ENCODE measurements around the gene SERPIND1. TPM values are rescaled to one million over a fixed set of nuclear protein-coding genes. Genes with fewer than 3 reads are reported as not detected.
"Not testable (repeated sequence)": the region's sequence is repeated elsewhere in the genome, so short reads cannot be mapped to it uniquely, and the experiment has no call there.

Gene SERPIND1
- polyA plus RNA-seq, 3 donors, result 2.3 to 4.5 (median 3.4) TPM

DNA sequence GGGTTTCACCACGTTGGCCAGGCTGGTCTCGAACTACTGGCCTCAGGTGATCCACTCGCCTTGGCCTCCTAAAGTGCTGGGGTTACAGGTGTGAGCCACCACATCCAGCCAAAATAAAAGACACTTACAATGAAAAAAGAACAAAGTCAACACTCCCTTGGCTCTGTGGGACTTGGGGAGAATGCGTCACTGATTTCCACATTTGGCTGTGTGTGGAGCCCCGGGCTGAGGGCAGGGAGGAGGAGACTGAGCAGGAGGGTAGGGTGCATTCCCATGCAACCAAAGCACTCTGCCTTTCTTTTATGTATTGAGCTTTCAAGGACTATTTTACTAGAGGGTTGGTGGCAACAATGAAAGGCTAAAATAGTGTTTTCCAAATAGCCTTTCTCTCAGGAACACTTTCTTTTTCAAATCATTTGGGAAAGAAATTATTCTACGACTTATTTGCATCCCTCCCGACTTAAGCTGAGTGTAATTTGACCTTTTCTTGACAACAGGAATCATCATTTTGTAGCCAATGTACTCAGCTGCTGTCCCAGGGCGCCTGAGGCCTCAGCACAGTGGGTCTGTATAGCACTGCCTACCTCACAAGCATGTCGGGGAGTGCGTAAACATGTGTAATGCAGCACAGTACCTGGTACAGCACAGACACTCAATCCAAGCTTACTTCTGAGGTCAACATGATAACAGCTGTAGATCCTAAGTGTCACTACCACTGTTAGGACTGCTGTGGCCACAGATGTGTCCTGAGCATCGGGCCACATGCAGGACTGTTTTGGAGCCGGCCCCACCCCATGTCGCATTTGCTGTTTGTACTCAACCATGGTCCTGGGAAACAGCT lies 10.1 kb upstream of the SERPIND1 start:
- DNase-seq (ENCODE audit: extremely low read depth in 1 of 11, low read depth in 9 of 11, low spot score in 4 of 11), result no peak

DNA sequence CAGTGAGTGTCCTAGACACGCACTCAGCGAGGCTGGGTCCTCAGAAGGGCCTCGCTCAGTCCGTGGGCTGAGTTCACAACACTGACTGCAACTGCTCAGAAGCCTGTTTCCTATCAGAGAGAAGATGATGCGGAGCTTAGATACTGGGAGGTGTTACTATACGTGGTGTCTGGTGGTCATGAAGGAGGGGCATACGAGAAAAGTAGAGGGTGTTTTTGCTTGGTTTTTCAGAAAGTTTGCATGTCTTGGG lies 9.5 kb upstream of the SERPIND1 start:
- no peak for DNase-seq (ENCODE audit: extremely low read depth in 1 of 11, low read depth in 9 of 11, low spot score in 4 of 11)

DNA sequence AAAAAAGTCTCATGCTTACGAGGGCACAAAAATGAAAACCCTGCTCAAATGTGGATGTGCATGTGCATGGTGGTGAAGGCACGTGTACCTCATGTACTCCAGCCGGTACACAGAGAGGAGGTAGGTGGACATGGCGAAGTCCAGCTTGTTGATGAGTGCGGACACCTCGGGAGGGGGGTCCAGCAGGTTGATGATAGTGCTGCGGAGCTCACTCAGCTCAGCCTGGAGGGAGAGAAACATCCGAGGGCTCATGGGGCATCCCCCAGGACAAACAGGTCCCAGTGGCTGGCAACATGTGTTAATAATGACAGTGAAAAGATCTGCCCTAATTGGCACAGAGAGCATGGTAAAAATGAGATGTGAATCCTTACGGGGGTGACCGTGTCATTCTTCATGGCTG lies 9.2 kb upstream of the SERPIND1 start:
- no peak for DNase-seq (ENCODE audit: extremely low read depth in 1 of 11, low read depth in 9 of 11, low spot score in 4 of 11)

DNA sequence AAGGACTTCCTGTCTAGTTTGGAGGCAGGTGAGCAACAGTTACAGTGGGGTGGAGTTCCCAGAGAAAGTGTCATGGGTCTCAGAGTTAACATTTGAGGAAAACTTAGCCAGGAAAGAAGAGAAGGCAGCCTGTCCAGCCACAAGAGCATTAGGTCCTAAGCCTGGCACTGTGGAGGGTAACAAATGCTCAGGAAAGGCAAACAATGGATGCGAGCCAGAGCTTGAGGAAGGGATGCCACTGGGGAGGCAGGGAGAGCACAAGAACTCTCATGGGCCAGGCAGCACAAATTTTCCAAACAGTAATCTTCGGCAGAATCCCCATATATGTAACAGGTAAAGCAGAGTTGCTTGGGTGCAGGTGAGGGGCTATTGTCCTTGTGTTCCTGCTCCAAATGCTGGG lies 8.0 kb upstream of the SERPIND1 start:
- no peak for DNase-seq (ENCODE audit: extremely low read depth in 1 of 11, low read depth in 9 of 11, low spot score in 4 of 11)

DNA sequence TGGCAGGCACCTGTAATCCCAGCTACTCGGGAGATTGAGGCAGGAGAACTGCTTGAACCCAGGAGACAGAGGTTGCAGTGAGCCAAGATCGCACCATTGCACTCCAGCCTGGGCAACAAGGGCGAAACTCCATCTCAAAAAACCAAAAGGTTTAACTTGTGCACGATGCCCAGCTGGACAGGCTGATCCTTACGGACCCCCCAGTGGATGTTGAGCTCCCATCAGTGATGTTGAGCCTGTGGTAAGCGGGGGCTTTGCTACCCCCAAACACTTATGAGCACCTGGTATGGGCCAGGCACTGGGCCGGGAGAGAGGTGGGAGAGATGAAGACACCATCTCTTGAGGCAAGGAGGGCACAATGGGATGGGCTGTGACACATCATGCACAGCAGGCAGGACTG lies 7.4 kb upstream of the SERPIND1 start:
- no peak for DNase-seq (ENCODE audit: extremely low read depth in 1 of 11, low read depth in 9 of 11, low spot score in 4 of 11)

DNA sequence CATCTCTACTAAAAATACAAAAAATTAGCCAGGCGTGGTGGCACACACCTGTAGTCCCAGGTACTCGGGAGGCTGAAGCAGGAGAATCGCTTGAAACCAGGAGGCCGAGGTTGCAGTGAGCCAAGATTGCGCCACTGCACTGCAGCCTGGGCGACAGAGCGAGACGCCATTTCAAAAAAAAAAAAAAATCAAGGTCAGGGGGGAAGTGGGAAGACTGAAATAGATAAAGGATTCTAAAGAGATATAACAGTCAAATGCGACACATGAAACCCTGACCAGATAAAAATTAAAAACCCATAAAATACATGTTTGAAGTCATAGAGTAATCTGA lies 4.5 kb upstream of the SERPIND1 start:
- DNase-seq (ENCODE audit: extremely low read depth in 1 of 11, low read depth in 9 of 11, low spot score in 4 of 11), result not testable (repeated sequence)

DNA sequence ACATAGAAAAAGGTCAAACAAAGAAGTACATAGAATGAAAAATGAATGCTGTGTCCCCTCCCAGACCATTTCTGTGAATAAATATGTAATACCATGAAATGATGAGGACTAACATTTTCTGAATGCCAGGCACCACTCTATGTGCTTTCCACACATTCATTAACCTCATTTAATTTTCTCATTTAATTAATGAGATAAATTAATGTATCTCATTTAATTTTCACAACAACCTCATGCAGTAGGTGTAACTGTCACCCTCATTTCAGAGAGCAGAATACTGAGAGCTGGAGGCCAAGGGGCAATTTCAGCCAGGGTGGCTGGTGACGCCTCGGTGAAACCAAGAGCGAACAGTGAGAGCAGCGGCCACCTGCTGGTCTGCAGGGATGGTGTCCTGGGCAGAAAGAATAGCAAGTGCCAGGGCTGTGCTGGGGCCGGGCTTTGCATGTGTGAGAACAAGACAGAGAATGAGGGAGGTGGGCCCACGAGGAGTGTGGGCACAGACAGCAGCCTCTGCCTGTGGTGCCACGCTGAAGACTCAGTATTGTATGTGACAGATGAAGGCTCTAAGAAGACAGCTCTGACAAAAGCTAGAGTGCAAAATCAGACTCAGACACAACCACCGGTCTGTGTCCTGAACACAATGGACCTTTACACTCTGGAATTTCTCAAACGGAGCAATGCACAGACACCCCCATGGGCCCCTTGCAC lies 1.8 kb upstream of the SERPIND1 start:
- DNase-seq (ENCODE audit: extremely low read depth in 1 of 11, low read depth in 9 of 11, low spot score in 4 of 11), result no peak

DNA sequence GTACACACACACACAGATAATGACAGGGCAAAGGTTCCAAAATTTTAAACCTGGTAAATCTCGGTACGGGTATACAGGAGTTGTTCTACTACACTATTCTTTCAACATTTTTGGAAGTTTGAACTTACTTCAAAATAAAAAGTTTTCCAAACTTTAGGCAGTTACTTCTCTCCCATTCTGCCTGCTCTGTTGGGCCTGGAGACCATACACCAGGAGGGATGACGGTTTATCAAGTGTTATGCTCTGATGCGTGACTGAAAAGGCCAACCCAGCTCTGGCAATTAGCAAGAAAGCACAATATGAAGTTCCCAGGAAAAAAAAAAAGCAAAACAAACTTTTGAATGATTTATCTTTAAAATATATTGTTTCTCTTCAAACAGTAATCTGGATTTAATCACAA lies 969 bp downstream of the SERPIND1 start:
- DNase-seq (ENCODE audit: extremely low read depth in 1 of 11, low read depth in 9 of 11, low spot score in 4 of 11), result no peak

DNA sequence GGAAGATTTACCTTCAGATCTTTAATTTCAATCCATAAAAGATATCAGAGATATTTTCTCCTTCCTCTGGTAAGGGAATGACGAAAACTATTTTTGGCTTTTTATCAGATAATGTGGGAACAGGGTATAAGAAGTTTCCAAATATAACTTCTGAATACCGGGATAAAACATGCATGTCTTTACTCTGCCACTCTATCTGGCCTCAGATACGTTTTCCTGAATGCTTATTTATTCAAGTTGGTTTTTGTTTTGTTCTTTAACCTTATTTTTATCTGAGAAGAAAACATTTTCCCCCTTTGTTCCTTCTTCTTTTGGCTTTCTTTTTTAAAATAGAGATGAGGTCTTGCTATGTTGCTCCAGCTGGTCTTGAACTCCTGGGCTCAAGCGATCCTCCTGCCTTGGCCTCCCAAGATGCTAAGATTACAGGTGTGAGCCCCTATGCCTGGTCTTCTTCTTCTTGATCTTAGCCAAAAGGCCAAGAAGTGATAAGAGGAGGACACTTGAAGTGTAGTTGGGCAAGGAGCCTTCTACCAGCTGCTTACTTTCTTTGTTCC lies 1.5 kb downstream of the SERPIND1 start:
- DNase-seq (ENCODE audit: extremely low read depth in 1 of 11, low read depth in 9 of 11, low spot score in 4 of 11), result no peak

DNA sequence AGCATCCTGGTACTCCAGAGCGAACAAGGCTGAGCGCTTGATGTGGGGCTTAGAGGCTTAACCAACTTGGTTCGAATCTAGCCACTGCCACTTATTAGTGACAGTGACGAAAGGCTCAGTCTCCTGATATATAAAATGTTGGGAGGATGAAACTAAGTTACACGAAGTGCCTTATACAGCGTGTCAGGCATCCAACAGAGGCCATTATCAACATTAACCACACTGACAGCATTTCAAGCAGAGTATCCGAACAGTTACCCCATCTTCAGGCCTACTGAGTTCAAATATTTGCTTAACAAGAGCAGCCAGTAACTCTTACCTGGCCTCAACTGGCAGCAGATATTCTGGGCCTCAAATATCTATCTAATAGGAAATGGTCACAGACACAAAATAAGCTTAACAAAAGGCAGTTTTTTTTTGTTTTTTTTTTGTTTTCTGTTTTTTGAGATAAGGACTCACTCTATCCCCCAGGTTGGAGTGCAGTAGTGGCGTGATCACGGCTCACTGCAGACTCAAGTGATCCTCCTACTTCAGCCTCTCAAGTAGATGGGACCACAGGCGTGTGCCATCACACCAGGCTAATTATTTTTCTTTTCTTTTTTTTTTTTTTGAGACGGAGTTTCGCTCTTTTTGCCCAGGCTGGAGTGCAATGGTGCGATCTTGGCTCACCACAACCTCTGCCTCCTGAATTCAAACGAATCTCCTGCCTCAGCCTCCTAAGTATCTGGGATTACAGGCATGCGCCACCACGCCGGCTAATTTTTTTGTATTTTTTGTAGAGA lies 2.9 kb downstream of the SERPIND1 start:
- no peak for DNase-seq (ENCODE audit: extremely low read depth in 1 of 11, low read depth in 9 of 11, low spot score in 4 of 11)

DNA sequence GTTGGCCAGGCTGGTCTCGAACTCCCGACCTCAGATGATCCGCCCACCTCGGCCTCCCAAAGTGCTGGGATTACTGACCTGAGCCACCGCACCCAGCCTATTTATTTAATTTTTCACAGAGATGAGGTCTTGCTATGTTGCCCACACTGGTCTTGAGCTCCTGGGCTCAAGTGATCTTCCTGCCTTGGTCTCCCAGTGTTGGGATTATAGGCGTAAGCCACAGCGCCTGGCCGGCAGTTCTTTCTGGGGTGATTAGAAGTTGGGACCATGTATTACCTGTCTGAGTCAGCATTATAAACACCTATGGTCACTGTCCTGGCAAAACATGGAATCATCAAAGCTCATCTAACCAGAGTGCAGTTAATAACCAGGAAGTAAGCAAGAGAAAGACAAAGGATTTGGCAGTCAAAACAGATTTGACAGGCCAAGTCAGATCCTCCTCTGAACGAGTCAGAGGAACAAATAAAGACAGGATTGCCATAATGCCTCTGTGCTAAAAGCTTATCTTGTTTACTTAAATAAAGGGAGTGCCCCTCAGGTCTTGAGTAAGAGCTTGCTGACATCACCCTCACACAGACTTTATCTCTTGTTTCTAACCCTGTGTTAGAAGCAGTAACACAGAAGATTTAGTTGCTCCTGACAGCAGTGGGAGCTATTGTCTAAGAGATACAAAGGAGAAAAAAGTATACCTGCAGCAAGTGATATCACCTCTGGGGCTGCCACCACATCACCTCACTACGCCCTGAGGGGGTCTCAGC lies 3.7 kb downstream of the SERPIND1 start:
- no peak for DNase-seq (ENCODE audit: extremely low read depth in 1 of 11, low read depth in 9 of 11, low spot score in 4 of 11)

DNA sequence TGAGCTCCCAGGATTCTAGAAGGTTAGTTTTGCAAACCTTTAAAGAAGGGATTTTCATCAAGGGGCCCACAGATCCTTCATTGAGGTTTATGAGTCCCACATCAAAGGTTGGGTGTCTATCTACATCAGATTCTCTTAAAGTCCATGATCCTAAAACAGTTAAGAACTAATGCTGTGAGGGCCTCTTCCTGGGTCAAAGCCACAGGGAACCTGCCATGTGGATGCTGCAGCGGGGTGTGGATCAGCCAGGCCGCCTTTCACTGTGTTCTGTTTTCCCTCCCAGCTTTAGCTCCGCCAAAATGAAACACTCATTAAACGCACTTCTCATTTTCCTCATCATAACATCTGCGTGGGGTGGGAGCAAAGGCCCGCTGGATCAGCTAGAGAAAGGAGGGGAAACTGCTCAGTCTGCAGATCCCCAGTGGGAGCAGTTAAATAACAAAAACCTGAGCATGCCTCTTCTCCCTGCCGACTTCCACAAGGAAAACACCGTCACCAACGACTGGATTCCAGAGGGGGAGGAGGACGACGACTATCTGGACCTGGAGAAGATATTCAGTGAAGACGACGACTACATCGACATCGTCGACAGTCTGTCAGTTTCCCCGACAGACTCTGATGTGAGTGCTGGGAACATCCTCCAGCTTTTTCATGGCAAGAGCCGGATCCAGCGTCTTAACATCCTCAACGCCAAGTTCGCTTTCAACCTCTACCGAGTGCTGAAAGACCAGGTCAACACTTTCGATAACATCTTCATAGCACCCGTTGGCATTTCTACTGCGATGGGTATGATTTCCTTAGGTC lies 5.3 kb downstream of the SERPIND1 start:
- DNase-seq (ENCODE audit: extremely low read depth in 1 of 11, low read depth in 9 of 11, low spot score in 4 of 11), result no peak

DNA sequence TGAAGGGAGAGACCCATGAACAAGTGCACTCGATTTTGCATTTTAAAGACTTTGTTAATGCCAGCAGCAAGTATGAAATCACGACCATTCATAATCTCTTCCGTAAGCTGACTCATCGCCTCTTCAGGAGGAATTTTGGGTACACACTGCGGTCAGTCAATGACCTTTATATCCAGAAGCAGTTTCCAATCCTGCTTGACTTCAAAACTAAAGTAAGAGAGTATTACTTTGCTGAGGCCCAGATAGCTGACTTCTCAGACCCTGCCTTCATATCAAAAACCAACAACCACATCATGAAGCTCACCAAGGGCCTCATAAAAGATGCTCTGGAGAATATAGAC lies 5.9 kb downstream of the SERPIND1 start:
- DNase-seq (ENCODE audit: extremely low read depth in 1 of 11, low read depth in 9 of 11, low spot score in 4 of 11), result no peak

DNA sequence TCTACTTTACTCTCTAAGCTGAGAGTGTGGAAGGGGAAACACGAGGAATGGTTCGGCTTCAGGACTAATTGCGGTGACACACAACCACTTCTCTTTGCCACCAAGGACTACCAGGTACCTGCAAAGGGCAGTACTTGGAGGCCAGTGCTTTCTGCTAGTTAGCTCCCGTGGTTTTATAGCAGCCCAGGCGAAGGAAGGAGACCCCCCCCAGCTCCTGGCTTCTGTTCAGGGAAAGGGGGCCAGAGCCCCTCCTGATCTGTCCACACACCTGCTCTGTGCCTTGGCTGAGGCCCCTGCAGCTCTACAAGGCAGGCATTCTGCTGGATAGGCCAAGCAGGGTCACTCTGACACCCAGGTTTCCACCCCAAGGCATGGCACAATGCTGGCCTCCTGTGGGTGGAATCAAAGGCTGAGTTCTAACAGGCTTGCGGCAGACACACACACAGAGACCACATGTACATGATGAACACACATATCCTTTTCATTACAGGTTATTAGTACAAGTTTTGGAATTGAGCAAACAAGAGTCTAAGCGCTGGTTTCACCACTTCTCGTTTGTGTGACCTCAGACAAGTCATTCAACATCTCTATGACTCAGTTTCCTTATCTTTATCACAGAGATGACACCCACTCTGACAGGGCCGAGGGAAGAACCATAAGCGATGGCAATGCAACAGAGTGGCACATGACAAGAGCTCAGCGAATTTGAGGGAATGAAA lies 7.5 kb downstream of the SERPIND1 start:
- DNase-seq (ENCODE audit: extremely low read depth in 1 of 11, low read depth in 9 of 11, low spot score in 4 of 11), result no peak

DNA sequence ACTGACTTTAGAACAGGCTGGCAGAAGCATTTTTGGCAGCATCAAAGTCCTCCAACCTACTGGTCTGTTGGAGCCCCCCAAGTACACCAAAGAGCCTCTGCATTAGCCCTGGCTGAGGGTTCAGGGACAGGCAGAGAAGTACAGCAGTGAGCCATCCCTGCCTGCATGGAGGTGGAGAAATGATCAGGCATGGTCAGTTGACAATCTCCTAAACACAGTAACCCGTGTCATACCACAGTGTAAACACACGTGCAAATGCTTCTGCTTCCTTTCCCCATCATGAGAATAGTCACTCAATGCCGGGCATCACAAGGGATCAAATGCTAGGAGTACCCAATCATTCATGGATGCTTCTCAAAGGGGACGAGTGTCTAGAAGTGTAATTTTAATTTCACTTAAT lies 8.2 kb downstream of the SERPIND1 start:
- DNase-seq (ENCODE audit: extremely low read depth in 1 of 11, low read depth in 9 of 11, low spot score in 4 of 11), result no peak

DNA sequence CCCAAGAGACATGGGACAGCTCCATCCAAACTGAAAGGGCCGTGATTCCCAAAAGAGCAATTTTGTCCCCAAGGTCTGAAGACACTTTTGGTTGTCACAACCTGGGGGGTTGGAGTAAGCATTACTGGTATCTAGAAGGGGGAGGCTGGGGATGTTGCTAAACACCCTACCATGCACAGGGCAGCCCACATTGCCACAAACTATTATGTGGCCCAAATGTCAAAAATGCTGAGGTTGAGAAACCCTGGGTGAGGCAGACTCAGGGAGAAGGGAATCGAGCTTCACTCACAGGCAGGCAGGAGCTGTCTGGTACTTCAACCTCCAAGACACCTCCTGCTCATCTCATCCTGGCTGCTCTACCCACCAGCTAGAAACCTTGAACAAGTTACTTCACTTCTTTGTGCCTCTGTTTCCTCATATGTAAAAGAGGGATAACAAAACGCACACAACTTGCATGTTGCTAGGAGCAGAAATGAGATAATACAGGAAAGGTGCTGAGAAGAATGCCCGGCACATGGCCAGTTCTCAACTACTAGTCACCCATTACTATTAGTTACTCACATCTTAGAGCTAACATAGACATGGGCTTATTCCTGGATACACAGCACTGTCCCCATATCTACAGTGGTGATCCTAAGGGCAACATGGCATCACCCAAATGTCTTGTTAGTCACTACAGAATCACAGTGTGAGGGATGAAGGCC lies 8.8 kb downstream of the SERPIND1 start:
- DNase-seq (ENCODE audit: extremely low read depth in 1 of 11, low read depth in 9 of 11, low spot score in 4 of 11), result no peak

DNA sequence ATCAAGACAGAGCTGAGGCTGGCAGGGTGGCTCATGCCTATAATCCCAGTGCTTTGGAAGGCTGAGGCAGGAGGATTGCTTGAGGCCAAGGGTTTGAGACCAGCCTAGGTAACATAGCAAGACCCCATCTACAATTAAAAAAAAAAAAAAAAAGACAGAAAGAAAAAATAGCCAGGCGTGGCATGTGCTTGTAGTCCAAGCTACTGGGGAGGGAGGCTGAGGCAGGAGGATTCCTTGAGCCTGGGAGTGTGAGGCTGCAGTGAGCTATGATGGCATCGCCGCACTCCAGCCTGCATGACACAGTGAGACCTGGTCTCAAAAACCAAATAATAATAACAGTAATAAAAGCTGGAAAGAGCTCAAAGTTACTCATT lies 9.4 kb downstream of the SERPIND1 start:
- no peak for DNase-seq (ENCODE audit: extremely low read depth in 1 of 11, low read depth in 9 of 11, low spot score in 4 of 11)

Measured in renal cortex interstitium (tissue), 11 donors.